Measurements from ENCODE around the gene PPM1H.
A peak's percentile ranks its signal among the peaks of the same experiment; 100 is the strongest.

PPM1H gene

DNA sequence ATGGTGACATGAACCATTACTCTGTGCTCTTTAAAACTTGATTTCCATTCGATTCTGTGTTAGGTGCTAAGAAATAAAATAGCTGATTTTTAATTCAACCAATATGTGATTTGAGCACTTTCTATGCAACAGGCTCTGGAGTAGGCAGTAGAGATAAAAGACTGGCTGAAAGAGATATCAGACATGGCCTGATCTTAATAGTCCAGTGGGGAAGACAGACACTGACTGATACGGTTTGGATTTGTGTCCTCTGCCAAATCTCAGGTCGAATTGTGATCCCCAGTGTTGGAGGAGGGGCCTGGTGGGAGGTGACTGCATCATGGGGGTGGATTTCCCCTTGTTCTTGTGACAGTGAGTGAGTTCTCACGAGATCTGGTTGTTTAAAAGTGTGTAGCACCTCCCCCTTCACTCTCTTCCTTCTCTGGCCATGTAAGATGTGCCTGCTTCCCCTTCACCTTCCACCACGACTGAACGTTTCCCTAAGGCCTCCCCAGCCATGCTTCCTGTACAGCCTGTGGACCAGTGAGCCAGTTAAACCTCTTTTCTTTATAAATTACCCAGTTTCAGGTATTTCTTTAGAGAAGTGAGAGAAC is 128.6 kb downstream of the PPM1H start:
- H3K4me3 ChIP-seq (ENCODE audit: low read length): no peak overlapping the region
- TF ChIP-seq CTCF (conservative IDR thresholded peaks at IDR 0.05; ENCODE audit: low read depth, low read length): no peak
- no peak for DNase-seq (ENCODE audit: low read depth)

DNA sequence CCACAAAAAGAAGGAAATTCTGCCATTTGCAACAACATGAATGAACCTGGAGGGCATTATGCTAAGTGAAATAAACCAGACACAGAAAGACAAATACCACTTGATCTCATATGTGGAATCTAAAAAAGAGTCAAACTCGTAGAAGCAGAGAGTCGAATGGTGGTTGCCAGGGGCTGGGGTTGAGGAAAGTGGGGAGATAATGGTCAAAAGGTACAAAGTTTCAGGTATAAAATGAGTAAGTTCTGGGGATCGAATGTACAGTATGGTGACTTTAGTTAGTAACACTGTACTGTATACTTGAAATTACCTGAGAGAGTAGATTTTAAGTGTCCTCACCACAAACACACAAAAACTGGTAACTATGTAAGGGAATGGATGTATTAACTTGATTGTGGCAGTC is 129.4 kb downstream of the PPM1H start:
- H3K4me3 ChIP-seq (ENCODE audit: low read length): no peak overlapping the region
- TF ChIP-seq CTCF (conservative IDR thresholded peaks at IDR 0.05; ENCODE audit: low read depth, low read length): no peak
- DNase-seq (ENCODE audit: low read depth): no peak

DNA sequence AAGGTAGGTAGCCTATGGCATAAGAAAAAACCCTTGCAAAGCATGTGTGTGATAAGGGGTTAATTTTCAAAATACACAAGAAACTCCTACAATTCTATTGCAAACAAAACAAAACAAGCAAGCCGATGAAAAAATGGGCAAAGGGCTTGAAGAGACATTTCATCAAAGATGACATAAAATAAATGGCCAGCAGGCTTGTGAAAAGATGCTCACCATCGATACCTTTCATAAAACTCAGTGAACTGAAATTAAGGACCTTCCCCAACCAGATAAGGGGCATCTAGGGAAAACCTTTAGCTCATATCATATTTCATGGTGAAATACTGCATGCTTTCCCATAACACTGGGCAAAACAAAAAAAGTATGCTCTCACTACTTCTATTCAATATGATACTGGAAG is 131.2 kb downstream of the PPM1H start:
- no peak for DNase-seq (ENCODE audit: low read depth)
- no peak overlapping the region for H3K4me3 ChIP-seq (ENCODE audit: low read length)
- TF ChIP-seq CTCF (conservative IDR thresholded peaks at IDR 0.05; ENCODE audit: low read depth, low read length): no peak

DNA sequence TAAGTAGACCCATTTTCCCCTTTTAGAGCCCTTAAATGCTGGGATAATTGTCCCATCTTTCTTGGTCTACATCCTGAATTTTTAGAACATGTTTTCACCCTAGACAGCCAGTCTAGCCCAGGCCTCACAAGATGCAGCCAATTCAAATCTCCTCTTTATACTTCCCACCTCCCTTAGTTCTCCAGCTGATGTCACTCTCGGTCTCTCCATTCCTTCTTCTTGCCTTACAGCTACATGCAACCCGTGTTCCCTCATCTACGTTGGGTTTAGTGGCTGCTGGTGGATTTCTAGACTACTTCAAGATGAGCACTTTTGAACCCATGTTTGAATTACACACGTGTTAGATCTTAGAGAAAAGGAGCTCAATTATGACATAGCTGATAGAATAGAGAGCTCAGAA is 132.0 kb downstream of the PPM1H start:
- no peak for DNase-seq (ENCODE audit: low read depth)
- TF ChIP-seq CTCF (conservative IDR thresholded peaks at IDR 0.05; ENCODE audit: low read depth, low read length): peak; percentile 19
- H3K4me3 ChIP-seq (ENCODE audit: low read length): no peak overlapping the region

GRCh38 chr12:62802321-62802720 is 132.6 kb downstream of the PPM1H start:
- TF ChIP-seq CTCF (conservative IDR thresholded peaks at IDR 0.05; ENCODE audit: low read depth, low read length): no peak
- no peak for DNase-seq (ENCODE audit: low read depth)
- H3K4me3 ChIP-seq (ENCODE audit: low read length): no peak overlapping the region

- DNase-seq (ENCODE audit: low read depth): no peak
- TF ChIP-seq CTCF (conservative IDR thresholded peaks at IDR 0.05; ENCODE audit: low read depth, low read length): no peak
- H3K4me3 ChIP-seq (ENCODE audit: low read length): no peak overlapping the region
These were observed 133.2 kb downstream of the PPM1H start for GRCh38 chr12:62801796-62802195.

- no peak for TF ChIP-seq CTCF (conservative IDR thresholded peaks at IDR 0.05; ENCODE audit: low read depth, low read length)
- no peak overlapping the region for H3K4me3 ChIP-seq (ENCODE audit: low read length)
- no peak for DNase-seq (ENCODE audit: low read depth)
These were observed 134.1 kb downstream of the PPM1H start for GRCh38 chr12:62800707-62801400.

Measured in retinal pigment epithelial cell (primary cell).